GM19025 (cell line): ENCODE measurements around the gene PGBD5.

Source experiments
- ATAC-seq: cut with Tn5 transposase; IDR thresholded peaks from one replicate; pipeline ENCODE4 v1.9.1; 2021; ENCODE audit warnings: mild to moderate bottlenecking, low read depth, moderate library complexity; ENCODE audit not compliant: unreplicated experiment

The PGBD5 gene

GRCh38 chr1:230381049-230381467 lies 45.1 kb downstream of the PGBD5 start:
- no peak for ATAC-seq

GRCh38 chr1:230379928-230380327 lies 46.2 kb downstream of the PGBD5 start:
- ATAC-seq = no peak

GRCh38 chr1:230379462-230379861 lies 46.7 kb downstream of the PGBD5 start:
- ATAC-seq = no peak

- ATAC-seq = no peak
These were observed 48.3 kb downstream of the PGBD5 start for GRCh38 chr1:230377851-230378250.

GRCh38 chr1:230377324-230377723 lies 48.8 kb downstream of the PGBD5 start:
- no peak for ATAC-seq

GRCh38 chr1:230376296-230376695 lies 49.8 kb downstream of the PGBD5 start:
- ATAC-seq = no peak

GRCh38 chr1:230375780-230376179 lies 50.4 kb downstream of the PGBD5 start:
- ATAC-seq = no peak

GRCh38 chr1:230375147-230375546 lies 51.0 kb downstream of the PGBD5 start:
- no peak for ATAC-seq

GRCh38 chr1:230371923-230372703 lies 54.0 kb downstream of the PGBD5 start:
- no peak for ATAC-seq

- no peak for ATAC-seq
These were observed 56.0 kb downstream of the PGBD5 start for GRCh38 chr1:230370109-230370508.

GRCh38 chr1:230368871-230369270 lies 57.3 kb downstream of the PGBD5 start:
- ATAC-seq = no peak

GRCh38 chr1:230368363-230368762 lies 57.8 kb downstream of the PGBD5 start:
- no peak for ATAC-seq

GRCh38 chr1:230366504-230366915 lies 59.6 kb downstream of the PGBD5 start:
- no peak for ATAC-seq

- no peak for ATAC-seq
These were observed 60.3 kb downstream of the PGBD5 start for GRCh38 chr1:230365723-230366307.

GRCh38 chr1:230362949-230363348 lies 63.2 kb downstream of the PGBD5 start:
- no peak for ATAC-seq

- no peak for ATAC-seq
These were observed 64.2 kb downstream of the PGBD5 start for GRCh38 chr1:230361941-230362340.

GRCh38 chr1:230359992-230360668 lies 66.0 kb downstream of the PGBD5 start:
- ATAC-seq = no peak

- no peak for ATAC-seq
These were observed 69.0 kb downstream of the PGBD5 start for GRCh38 chr1:230356869-230357794.

GRCh38 chr1:230356190-230356589 lies 69.9 kb downstream of the PGBD5 start:
- ATAC-seq = no peak

GRCh38 chr1:230355594-230355993 lies 70.5 kb downstream of the PGBD5 start:
- no peak for ATAC-seq

GRCh38 chr1:230355128-230355527 lies 71.0 kb downstream of the PGBD5 start:
- ATAC-seq = no peak
